ENCODE results near the gene RNU11.
"Not testable (repeated sequence)": the region's sequence is repeated elsewhere in the genome, so short reads cannot be mapped to it uniquely, and the experiment has no call there.

RNU11 gene

GRCh38 chr1:28684937-28685336, 36.5 kb downstream of the RNU11 start:
- H3K27ac ChIP-seq = no peak overlapping the region
- TF ChIP-seq ZFX (IDR thresholded peaks at IDR 0.05; ENCODE audit: borderline replicate concordance) = no peak
- TF ChIP-seq, protein P1, sequence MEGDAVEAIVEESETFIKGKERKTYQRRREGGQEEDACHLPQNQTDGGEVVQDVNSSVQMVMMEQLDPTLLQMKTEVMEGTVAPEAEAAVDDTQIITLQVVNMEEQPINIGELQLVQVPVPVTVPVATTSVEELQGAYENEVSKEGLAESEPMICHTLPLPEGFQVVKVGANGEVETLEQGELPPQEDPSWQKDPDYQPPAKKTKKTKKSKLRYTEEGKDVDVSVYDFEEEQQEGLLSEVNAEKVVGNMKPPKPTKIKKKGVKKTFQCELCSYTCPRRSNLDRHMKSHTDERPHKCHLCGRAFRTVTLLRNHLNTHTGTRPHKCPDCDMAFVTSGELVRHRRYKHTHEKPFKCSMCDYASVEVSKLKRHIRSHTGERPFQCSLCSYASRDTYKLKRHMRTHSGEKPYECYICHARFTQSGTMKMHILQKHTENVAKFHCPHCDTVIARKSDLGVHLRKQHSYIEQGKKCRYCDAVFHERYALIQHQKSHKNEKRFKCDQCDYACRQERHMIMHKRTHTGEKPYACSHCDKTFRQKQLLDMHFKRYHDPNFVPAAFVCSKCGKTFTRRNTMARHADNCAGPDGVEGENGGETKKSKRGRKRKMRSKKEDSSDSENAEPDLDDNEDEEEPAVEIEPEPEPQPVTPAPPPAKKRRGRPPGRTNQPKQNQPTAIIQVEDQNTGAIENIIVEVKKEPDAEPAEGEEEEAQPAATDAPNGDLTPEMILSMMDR (IDR thresholded peaks at IDR 0.05) = no peak

- H3K27ac ChIP-seq = not testable (repeated sequence)
Measured at GRCh38 chr1:28691627-28692026, 43.2 kb downstream of the RNU11 start.

All from 22Rv1 (cell line).